ENCODE measurements around the gene GABRP. TPM values are rescaled to one million over a fixed set of nuclear protein-coding genes. Genes with fewer than 3 reads are reported as not detected.
"Not testable (repeated sequence)": the region's sequence is repeated elsewhere in the genome, so short reads cannot be mapped to it uniquely, and the experiment has no call there.

The GABRP gene
- total RNA-seq, 2 donors from 2014 or later = 0.29 TPM; not detected in 1

GRCh38 chr5:170787216-170787615 lies 3.7 kb downstream of the GABRP start:
- intact Hi-C loops (cut with DNase I) = loop anchor here in 1 of 2 donors (10.0 kb wide), 1 partner anchor 1278 kb away; no protein-coding TSS in a partner anchor
- DNase-seq (ENCODE audit: low spot score) = no peak

DNA sequence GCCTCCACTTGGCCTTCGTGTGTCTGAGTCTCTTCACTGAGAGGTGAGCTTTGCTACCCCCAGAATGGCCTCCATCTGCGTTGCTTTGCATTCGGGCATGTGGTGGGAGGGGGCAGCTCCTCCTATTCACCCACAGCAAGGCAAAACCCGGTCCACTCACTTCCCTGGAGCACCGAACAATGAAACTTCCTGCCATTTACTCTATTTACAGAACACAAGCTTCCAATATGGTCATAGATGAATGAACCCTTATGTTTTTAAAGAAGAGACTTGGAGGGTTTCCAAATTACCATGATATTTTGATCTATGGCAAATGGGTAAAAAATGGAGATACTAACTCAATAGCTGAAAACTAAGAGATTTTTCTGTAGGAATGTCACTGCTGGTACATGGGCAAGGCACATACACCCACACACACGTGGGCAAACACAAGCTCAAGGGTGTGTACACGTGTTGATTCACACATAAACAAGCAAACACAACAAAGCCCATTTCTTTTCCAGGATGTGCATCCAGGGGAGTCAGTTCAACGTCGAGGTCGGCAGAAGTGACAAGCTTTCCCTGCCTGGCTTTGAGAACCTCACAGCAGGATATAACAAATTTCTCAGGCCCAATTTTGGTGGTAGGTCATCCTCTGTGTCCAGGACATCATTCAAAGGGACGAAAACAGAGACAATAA lies 5.2 kb downstream of the GABRP start:
- intact Hi-C loops (cut with DNase I) = loop anchor here (2.0 to 10.0 kb wide), 2 partner anchors 44 to 1276 kb away; no protein-coding TSS in a partner anchor

DNA sequence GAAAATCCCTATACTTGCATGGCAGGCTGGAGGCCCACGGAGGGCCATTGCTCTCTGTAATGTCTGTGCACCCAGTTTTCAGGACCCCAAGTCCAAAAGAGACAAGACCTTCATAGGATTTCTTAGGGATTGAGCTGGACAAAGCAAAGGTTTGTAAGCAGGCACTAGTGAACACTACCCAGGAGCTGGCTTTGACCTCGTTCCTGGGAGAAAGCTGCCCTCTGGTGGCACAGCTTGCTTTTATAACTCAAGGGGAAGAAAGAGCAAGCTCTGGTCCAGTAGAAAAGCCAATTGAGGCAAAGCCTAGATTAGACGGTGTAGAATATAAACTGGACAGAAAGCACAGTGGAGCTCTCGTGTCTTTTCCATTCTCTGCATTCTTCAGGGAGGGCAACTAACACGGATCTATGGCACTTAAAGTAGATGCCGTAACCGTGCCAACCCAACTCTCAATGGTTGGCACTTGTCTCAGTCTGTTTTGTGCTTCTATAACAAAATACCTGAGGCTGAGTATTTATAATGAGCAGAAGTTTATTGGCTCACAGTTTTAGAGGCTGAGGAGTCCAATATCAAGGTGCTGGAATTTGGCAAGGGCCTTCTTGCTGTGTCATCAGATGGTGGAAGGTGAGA lies 7.9 kb downstream of the GABRP start:
- no peak for DNase-seq (ENCODE audit: low spot score)

More for the DNA sequence above, 5.2 kb downstream of the GABRP start:
- DNase-seq (ENCODE audit: low spot score) = no peak

DNA sequence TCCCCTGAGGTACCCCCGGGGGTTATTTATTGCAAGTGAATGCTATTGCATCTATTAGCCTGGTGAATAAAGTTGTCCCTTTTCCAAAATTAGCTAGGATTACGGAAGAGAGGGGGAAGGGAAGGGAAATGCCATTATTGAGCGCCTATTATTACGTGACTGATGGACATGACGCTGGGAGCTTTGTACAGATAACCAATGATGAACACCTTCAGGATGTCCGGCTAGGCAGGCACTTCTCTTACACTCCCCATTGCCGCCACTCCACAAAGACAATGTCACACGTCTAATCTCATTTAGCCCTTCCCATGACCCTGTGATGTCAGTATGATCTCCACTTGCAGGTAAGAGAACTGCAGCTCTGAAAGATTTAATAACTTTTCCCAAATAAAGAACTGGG lies 9.4 kb downstream of the GABRP start:
- intact Hi-C loops (cut with DNase I) = no loop called here
- no peak for DNase-seq (ENCODE audit: low spot score)

More for the DNA sequence above, 7.9 kb downstream of the GABRP start:
- intact Hi-C loops (cut with DNase I) = loop anchor here in 1 of 2 donors (2.0 kb wide), 1 partner anchor 47 kb away; no protein-coding TSS in a partner anchor

DNA sequence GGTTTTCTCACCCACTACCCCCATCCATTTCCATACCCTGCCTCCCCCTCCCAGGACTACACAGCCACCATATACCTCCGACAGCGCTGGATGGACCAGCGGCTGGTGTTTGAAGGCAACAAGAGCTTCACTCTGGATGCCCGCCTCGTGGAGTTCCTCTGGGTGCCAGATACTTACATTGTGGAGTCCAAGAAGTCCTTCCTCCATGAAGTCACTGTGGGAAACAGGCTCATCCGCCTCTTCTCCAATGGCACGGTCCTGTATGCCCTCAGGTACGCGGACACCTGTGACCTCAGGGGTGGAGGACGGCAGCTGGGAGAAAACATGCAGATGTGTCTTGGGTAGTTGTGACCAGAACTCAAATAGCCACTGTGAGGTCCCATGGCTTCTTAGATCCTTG lies 11.6 kb downstream of the GABRP start:
- no peak for DNase-seq (ENCODE audit: low spot score)
- intact Hi-C loops (cut with DNase I) = no loop called here

- intact Hi-C loops (cut with DNase I) = no loop called here
Measured at GRCh38 chr5:170805666-170806065, 22.1 kb downstream of the GABRP start.

DNA sequence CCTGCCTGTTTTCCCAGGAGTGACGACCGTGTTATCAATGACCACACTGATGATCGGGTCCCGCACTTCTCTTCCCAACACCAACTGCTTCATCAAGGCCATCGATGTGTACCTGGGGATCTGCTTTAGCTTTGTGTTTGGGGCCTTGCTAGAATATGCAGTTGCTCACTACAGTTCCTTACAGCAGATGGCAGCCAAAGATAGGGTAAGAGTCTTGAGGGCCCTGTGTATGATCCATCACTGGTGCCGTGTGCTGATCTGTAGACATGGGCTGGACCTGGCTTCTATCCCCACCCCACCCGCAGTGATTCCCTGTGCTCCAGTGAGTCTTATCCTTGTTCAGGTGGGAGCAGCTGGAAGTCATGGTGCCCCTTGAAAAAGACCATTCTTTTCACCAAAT lies 26.0 kb downstream of the GABRP start:
- no peak for DNase-seq (ENCODE audit: low spot score)
- intact Hi-C loops (cut with DNase I) = no loop called here

More at GRCh38 chr5:170805666-170806065, 22.1 kb downstream of the GABRP start:
- DNase-seq (ENCODE audit: low spot score) = no peak

GRCh38 chr5:170811719-170812118 lies 28.2 kb downstream of the GABRP start:
- intact Hi-C loops (cut with DNase I) = no loop called here
- DNase-seq (ENCODE audit: low spot score) = no peak

DNA sequence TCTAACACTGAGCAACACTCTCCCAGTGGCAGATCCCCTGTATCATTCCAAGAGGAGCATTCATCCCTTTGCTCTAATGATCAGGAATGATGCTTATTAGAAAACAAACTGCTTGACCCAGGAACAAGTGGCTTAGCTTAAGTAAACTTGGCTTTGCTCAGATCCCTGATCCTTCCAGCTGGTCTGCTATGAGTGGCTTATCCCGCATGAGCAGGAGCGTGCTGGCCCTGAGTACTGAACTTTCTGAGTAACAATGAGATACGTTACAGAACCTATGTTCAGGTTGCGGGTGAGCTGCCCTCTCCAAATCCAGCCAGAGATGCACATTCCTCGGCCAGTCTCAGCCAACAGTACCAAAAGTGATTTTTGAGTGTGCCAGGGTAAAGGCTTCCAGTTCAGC lies 29.7 kb downstream of the GABRP start:
- DNase-seq (ENCODE audit: low spot score) = no peak
- intact Hi-C loops (cut with DNase I) = no loop called here

- no peak for DNase-seq (ENCODE audit: low spot score)
- intact Hi-C loops (cut with DNase I) = no loop called here
Measured at GRCh38 chr5:170817195-170817594, 33.7 kb downstream of the GABRP start.

DNA sequence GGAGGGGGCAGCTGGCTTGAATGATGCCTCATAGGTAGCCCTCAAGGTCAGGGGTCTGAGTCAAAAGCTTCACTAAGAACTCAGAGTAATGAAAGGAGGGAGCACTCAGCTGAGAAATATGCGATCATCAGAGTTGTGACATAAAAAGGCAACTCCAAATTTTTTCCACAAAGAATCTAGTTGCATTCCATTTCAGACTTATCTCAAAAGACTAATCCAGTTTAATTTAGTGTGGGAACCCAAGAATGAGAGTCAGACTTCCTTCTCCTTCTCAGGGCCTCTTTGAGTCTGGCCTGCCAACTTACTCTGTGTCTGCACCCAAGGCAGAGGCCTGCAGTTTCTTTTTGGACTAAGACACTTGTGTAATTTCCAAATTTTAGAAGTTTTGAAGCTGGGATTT lies 34.7 kb downstream of the GABRP start:
- no peak for DNase-seq (ENCODE audit: low spot score)

GRCh38 chr5:170819824-170820223 lies 36.3 kb downstream of the GABRP start:
- no peak for DNase-seq (ENCODE audit: low spot score)

More for the DNA sequence above, 34.7 kb downstream of the GABRP start:
- intact Hi-C loops (cut with DNase I) = no loop called here

GRCh38 chr5:170821257-170821800 lies 37.8 kb downstream of the GABRP start:
- intact Hi-C loops (cut with DNase I) = no loop called here
- DNase-seq (ENCODE audit: low spot score) = no peak

More at GRCh38 chr5:170819824-170820223, 36.3 kb downstream of the GABRP start:
- intact Hi-C loops (cut with DNase I) = no loop called here

GRCh38 chr5:170826117-170826516 lies 42.6 kb downstream of the GABRP start:
- DNase-seq (ENCODE audit: low spot score) = no peak

GRCh38 chr5:170832241-170832640 lies 48.7 kb downstream of the GABRP start:
- intact Hi-C loops (cut with DNase I) = no loop called here
- no peak for DNase-seq (ENCODE audit: low spot score)

More at GRCh38 chr5:170826117-170826516, 42.6 kb downstream of the GABRP start:
- intact Hi-C loops (cut with DNase I) = no loop called here

DNA sequence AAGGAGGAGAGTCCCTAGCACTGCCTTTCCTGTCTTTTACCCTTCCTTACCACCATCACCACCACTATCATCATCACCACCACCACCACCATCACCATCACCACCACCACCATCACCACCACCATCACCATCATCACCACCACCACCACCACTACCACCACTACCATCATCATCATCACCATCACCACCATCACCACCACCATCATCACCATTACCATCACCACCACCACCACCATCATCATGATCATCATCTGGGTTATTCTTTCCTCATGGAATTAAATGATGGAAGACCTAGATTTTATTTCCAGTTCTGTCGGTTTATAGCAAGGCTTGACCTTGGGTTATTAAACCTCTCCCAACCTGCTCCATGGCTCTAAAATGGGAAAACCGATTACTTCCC lies 50.5 kb downstream of the GABRP start:
- intact Hi-C loops (cut with DNase I); DNase-seq (ENCODE audit: low spot score): not testable (repeated sequence)

DNA sequence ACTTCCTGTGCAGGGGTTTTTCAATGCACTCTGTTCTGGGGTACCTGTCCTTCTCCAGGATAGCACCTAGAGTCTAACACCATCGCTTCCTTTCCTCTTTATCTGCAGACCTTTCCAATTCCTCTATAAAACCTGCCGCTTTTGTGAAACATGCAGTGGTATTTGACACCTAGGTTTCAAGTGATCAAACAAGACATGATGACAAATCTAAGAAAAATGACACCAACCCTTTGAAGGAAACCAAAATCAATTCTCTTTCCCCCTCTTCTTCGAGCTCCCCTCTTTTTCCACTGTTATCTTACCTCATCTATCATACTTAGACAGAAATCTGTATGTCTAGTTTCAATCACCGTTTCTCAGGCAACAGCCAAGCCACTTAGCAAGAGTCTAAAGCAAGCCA lies 52.7 kb downstream of the GABRP start:
- intact Hi-C loops (cut with DNase I) = no loop called here
- no peak for DNase-seq (ENCODE audit: low spot score)

- intact Hi-C loops (cut with DNase I) = no loop called here
- no peak for DNase-seq (ENCODE audit: low spot score)
Measured at GRCh38 chr5:170843870-170844269, 60.3 kb downstream of the GABRP start.

- intact Hi-C loops (cut with DNase I) = no loop called here
- no peak for DNase-seq (ENCODE audit: low spot score)
Measured at GRCh38 chr5:170844651-170845050, 61.1 kb downstream of the GABRP start.

DNA sequence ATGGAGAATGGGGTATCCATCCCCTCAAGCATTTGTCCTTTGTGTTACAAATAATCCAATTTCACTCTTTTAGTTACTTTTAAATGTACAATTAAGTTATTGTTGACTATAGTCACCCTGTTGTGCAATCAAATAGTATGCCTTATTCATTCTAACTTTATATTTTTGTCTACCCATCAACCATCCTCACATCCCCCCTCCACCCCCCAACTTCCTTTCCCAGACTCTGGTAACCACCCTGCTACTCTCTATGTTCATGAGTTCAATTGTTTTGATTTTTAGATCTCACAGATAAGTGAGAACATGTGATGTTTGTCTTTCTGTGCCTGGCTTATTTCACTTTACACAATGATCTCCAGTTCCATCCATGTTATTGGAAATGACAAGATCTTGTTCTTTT lies 62.9 kb downstream of the GABRP start:
- intact Hi-C loops (cut with DNase I) = no loop called here
- DNase-seq (ENCODE audit: low spot score) = no peak
